Forelimb muscle (tissue), 1 donor: Measurements from ENCODE around the gene GMDS. TPM values are rescaled to one million over a fixed set of nuclear protein-coding genes. Genes with fewer than 3 reads are reported as not detected.
A peak's percentile ranks its signal among the peaks of the same experiment; 100 is the strongest.

Source experiments
- DNase-seq: peaks from one replicate; pipeline ENCODE4 v3.0.0-alpha.2; 2013; ENCODE audit warnings: low read depth
- polyA plus RNA-seq: library from polyadenylated mRNA; unstranded; fragments of 120-200 nt; gene quantifications from one replicate; pipeline ENCODE4 v1.2.1, GENCODE V29; 2013; ENCODE audit not compliant: insufficient read length

The GMDS gene
- polyA plus RNA-seq: 10.4 TPM

DNA sequence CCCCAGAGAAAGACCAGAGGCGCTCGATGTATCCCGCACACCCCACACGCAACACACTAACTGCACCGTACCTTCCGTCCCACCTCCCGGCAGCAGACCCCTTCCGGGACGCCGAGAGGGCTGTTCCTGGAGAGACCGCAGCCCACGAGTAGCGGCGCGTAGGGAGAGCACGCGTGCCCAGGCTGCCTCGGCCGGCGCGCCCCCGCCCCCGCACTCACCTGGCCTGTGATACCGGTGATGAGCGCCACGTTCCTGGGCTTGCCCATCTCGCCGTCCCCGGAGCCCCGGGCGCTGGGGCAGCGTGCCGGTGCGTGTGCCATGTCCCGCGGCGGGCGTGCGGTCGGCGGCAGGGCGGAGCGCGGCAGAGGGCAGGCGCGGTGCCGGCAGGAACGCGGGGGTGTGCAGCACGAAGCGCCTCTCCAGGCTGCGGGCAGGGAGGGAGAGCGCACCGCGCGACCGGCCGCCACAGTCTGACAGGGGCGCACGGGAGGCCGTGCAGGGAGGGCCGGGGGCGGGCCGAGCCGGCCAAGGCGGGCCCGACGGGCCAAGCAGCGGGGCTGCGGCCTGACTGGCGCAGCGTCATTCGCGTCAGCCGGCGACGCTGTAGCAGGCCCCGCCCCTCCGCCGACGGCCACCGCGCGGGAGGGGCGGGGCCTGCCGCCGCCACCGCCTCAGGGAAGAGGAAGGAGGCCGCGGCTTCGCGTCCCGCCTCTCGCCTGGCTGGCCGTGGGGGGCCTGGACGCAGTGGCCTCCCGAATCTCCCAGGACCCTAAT is at the start of gene GMDS:
GMDS (minus strand) TSS at position 503 of the 774 bp plus-strand sequence.
- DNase-seq: peak; percentile 89

DNA sequence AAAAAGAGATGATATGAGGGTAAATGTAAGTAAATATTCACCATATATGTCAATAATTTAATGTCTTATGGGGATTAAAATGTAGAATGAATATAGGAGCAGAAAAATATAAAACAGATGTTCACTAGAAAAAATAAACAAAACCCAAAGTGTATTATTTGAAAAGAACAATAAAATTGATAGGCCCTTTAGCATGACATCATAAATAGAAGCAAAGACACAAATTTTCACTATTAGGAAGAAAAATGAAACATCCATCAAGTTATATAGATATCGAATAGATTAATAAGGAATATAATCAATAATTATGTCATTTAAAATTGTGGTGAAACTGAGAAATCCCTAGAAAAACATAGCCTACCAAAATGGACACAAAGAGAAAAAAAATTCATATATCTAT is 40.1 kb upstream of the GMDS start:
- no peak for DNase-seq

DNA sequence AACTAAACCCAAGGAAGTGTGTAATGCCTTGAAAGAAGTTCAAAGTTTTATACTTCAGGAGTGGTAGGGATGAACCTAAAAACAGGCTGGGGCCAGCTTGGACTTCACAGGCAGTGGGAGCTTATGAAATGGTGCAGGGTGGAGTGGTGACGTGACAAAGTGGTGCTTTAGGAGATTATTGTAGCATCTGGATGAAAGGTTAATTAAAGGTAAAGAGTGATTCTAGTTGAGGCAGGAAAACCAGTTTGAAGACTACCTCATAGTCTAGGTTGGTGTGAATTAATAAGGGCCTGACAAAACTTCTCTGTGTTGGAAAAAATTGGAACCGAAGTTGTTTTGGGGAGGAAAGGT is 30.5 kb upstream of the GMDS start:
- DNase-seq: no peak

DNA sequence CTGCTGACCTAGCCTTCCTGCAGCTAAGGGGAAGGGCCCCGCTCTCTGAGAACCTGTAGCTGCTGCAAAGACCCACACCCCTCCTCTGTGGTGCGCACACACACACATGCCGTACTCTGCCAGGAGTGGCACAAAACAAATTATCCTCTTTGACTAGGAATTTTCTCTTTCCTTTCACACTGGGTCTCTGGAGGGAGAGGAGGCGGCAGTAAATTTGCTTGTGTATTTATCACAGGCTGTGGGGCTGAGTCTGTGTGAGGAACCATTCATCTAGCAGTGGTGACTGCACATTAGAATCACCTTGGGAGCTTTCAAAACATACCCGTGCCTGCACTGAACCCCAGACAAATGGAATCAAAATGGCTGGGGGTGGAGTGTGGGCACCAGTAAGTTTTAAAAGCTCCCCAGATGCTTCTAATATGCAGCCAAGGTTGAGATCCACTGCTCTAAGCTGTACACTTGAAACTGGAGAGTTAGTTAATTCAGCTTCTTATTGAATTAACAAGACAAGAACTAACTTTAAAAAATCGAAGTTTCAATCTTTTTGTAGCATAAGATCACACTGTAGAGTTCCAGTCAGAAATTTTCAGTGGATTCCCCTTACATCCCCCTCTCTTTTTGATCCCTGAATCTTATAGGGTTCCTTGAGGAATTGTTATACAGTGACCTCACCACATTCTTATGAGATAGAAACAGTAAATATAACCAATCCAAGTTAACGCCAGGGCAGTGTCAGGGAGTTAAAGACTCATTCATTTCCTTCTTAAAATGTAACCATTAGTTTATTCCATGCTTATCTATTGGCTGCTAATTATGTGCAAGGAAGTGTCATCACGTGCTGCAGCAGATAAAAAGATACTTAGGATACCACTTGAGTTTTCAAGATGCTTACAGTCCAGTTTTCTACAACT is 29.8 kb upstream of the GMDS start:
- peak; percentile 35 for DNase-seq

DNA sequence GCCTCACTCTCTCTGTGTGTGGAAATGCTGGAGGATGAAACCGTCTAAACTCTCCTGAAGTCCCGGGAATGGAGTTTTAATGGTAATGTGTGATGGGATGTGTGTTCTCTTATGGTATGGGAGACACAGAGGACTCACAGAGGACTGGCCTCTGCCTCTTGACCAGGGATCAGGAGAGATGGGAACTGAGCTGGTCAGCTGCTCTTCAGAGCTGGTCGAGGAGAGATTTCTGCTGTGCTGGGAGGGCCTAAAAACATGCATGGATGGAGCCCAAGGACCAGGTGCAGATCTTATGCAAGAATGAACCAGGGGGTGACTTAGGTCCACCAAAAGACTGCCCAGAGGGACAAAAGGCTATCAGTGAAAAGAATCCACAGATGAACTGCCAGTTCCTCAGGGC is 27.3 kb upstream of the GMDS start:
- no peak for DNase-seq

DNA sequence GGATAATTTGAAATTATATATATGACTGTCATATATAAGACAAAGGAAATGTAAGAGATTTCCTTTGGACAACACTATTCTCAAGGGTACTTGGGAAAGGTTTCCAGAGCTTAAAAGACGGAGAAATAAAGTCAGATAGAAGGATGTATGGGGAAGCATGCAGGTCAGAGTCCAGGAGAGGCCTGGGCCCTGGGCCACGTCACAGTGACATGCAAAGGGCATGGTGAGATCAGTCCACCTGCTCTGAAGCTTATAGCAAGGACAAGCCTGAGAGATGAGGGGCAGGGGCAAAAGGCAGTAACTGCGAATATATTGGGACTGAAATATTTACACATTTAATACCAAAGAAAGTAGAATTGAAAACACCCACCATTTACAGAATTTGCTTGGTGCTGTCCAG is 24.6 kb upstream of the GMDS start:
- DNase-seq: no peak

DNA sequence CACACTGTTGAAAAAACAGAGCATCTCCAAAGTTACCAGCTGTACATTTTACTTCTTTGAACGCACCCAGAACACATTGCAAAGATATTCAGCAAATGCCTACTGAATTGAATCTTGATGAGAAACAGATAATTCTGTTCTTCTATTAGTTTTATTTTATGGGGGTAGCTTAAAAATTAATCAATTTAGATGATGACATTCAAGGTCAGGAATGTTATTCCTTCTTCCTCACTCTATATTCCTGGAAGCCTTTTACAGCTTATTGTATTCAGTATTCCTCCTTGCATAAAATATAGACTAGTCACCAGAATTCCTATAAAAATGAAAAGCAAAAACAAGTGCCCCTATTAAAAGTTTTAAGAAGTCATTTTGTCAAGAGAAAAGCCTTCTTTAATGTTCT is 21.4 kb upstream of the GMDS start:
- DNase-seq: no peak

DNA sequence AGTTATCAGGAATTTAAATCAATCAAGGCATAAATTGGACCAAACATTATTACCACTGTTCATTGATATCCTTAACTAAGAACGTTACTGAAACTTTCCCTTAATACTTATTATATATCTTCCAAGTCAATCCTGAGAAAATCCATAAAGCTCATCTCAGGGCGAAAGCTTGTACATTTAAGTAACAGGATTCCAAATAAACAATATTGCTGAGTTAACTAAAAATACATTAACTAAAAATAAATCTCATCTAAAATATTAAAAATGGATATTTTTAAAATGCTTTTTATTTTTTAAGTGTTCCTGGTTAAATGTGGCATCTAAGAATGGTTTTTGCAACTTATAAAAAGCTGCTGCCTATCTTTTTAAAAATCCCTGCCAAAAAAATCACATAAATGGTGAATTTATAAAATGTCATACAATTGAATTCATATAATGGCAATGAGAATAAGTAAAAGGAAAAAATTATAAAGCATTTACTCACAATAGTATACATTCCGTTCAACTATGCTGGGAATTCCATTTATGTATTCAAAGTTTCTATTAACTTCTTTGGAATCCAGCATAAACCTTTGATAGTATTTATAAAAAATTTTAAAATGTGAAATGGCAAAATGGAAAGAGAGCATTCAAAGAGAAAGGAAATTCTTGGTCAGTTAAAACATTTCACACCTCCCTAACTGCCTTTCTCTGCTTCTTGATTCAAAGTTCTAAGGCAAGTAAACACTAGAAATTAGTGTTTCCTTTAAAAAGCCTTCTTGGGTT is 20.8 kb upstream of the GMDS start:
- DNase-seq: no peak

DNA sequence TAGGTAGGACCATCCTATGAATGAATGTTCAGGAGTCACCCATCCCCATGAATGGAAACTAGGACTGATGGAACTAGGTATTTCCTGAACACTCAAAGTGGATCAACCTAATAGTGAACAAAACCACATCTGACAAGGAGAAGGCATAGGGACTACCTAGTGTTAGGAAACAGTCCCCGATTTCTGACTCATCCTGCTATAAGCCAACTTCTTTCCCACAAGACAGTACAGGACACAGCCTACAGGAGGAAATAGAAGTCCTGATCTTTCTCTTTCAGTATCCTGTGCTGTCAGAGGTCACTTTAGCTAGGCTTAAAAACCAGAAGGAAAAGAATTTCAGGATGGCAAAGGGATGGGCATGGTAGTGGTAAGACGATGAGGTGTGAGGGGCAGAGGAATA is 19.5 kb upstream of the GMDS start:
- no peak for DNase-seq

DNA sequence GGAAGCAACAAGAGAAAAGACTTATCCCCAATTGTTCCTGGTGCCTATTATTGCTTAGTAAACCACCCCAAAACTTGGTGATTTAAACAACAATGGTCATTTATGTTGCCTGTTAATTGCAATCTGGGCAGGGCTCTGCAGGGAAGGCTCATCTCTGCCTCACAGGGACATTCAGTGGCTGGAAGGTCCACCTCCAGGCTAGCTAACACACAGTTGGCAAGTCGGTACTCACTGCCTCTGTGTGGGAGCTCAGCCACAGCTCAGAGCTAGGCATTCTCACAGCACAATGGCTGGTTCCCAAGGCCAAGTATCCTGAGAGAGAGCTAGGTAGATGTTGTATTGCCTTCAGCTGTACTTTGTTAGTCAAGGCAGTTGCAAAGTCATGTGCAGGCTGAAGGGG is 18.5 kb upstream of the GMDS start:
- DNase-seq: no peak

DNA sequence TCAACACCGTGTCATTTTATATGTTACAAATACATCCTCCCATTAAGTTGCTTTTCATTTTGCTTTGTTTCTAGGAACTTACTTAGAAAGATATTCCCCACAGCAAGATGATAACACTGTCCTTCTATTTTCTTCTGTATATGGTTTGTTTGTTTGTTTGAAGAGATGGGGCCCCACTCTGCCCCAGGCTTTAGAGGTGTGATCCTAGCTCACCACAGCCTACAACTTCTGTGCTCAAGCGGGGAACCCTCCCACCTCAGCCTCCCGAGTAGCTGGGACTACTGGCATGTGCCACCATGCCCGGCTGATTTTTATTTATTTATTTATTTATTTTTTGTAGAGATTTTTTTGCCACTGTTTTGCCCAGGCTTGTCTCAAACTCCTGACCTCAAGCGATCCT is 14.2 kb upstream of the GMDS start:
- no peak for DNase-seq

DNA sequence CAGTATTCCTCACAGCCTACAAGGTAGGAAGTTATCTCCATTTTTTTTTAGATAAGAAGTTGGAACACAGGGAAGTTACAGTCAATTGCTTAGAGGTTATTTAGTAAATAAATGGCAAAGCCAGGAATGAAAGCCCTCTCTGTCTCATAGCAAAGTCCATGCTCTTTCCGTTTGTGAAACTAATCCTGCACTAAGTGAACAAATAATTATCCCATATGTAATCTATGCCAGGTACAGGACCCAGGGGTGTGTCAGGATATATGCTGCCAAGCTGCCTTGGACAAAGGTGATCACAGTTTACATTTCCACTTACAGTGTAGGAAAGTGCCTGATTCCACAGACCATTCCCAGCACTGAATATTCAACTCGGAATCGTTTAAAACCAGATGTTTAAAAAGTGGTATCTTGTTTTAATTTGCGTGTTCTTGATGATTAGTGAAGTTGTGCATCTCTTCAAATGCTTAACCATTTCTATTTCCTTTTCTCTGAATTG is 13.6 kb upstream of the GMDS start:
- no peak for DNase-seq

DNA sequence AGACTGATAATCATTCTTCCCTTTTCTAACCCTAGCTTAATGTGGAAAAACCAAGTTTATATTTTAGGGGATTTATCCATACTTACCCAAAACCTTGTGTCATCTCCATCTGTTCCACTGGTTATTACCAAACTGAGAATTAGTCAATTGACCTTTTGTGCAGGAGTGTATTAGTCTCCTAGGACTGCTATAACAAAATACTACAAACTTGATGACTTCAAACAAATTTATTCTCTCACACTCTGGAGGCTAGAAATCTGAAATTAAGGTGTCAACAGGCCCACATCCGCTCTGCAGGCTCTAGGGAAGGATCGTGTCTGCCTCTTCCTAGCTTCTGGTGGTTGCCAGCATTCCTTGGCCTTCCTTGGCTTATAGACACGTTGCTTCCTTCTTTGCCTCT is 12.7 kb upstream of the GMDS start:
- no peak for DNase-seq

DNA sequence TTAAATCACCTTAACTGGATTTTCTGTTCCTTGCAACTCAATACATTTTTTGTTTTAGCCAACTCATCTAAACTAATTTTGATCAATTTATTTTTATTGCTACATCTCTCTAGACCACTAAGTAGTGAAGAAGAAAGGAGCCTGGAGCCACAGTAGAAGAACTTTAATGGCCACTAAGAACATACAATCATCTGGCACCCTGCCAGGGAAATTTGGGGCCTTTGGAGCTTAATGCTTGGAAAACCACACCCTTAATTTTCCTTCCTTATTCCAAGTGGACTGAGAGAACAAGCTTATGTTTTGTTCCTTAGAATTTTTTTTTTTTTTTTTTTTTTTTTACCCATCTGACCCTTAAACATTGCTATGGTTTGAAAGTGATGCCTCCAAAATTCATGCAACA is 12.0 kb upstream of the GMDS start:
- DNase-seq: no peak

DNA sequence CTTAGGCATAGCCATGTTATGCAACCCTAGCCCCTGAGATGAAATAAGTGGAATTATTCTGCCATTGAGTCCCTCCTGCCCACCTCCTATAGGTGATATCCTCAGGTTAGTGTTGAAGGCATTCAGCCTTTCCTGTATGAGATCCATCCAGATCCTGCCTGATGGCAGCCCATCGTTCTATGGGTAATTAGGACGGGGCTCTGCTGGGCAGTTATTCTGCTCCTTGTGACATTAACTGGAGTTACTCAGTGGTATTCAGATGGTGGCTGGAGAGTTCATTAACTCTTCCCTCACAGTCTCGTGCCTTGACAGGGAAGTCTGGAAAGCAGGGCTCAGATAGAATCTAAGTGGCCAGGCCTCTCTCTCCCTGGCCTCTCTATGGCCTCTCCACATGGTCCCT is 9.3 kb upstream of the GMDS start:
- DNase-seq: no peak

DNA sequence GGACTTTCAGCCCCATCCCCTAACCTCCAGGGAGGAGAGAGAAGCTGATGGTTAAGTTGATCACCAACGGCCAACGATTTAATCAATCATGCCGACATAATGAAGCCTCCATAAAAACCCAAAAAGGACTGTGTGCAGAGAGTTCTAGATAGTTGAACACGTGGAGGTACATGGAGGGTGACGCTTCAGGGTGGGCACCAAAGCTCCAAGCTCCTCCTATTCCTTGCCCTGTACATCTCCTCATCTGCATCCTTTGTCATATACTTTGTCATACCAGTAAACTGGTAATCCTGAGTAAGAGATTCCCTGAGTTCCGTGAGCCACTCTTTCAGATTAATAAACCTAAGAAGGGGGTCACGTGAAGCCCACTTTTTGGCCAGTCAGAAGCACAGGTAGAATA is 3.7 kb upstream of the GMDS start:
- DNase-seq: no peak

DNA sequence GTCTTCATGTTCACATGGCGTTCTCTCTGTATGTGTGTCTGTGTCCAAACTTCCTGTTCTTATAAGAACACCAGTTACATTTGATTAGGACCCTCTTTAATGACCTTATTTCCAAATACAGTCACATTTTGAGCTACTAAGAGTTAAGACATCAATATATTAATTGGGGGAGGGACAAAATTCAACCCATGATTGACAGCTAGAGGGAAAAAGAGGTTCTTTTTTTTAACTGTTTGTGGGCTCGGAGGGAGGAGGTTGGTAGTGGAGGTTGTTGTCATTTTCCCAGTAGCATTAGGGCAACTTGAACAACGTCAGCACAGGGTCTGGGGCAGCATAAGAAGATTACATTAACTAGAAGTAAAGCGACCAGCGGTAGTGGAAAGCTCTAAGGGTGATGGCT is 2.3 kb upstream of the GMDS start:
- no peak for DNase-seq

DNA sequence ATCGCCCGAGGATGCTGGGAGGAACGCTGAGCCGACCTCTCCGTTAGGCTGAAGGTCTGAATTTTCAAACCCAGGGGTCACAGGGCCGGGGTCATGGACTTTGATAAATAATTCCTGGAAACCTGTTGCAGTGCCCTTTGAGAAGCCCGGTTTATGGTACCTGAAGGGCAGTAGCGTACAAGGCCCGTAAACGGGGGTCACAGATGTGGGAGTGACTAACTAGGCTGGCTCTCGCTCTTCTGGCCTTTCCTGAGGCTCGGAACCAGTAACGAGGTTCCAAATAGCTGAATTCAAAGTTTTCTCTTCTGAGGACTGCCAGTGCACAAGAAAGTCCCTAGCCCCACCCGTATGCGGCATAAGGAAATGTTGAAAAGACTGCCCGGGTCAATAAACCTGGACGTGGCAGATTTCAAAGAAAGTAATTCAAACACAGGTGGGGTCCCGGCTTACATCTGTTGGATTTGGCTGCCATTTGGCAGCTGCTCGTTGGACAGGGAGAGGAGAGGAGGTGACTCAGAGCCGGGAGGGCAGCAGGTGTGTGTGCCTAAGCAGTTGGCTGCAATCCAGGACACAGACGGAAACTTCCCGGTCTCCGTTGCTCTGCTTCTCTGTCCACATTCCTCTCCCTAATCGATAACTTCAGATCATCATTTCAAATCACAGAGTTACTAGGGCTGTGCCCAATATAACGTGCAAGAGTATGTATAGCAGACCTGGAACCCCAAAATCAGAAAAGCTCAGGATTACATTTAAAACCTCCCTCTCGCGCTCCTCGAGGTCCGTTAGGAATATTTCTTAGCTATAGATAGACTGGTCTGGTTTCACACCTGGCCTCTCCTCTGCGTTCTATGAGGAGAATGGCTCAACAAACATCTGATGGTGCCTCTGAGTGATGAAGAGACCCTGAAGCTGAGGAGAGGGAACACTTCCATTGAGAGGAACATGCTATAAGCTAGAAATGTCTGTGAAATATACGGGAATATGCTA is 765 bp upstream of the GMDS start:
- DNase-seq: no peak

DNA sequence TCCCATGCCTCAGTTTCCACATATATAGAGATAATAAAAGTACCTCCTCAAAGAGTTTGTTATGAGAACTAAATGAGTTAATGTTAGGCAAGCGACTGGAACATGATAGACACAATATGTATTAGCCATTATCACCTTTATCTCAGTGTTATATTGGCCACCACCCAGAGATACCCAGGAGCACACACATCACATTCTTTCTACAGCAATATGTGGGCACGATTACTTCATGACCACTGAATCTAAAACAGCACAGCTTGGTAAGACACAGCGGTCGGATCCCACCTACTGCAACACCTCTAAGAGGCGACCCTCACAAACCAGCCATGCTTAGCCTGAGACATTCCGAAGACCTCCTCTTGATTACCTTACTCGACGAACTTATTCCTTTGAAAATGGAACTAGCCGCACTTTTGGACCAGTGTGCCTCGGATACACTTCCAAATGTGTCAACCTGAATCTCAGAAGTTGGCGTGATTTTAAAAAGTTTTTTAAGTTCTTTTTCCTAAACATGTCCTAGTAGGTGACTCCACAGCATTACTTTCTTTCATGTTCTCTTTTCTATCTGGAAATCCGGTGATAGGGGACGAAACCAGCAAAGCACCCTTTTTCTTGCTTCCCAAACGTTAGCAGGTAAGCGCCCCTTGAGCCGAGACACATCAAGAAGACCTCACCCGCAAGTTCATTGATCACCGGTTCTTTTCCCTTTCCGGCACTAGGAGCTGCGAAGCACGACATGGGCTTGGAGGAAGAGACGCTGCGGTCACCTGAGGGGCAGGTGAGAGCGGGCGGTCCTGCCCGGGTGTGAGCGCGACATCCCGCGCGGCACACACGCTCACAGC is 923 bp downstream of the GMDS start:
- DNase-seq: no peak

DNA sequence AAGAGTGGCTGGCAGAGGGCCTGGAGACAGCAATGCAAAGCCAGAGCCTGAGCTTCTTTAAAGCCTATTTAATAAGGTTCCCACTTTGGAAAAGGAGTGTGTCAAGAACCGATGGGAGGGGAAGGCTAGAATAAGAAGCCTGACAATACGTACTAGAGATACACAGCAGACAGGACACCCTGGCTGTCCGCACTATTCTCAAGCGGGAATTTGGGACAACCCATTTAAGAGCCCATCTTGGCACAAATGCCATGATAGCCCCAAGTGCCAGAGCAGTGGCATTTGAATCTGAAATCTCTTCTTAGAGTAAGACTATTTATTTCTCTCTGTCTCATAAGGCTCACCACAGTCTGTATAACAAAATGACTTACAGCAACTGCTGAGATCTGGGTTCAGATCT is 3.1 kb downstream of the GMDS start:
- no peak for DNase-seq
